K562 treated with DMSO at 1 percent for 24 hours (cell line): ENCODE measurements around the gene TMEM237. TPM values are rescaled to one million over a fixed set of nuclear protein-coding genes. Genes with fewer than 3 reads are reported as not detected.

Experiments
- total RNA-seq: library from RNA; unstranded; fragments of 300-600 nt; gene quantifications from 2 replicates; pipeline ENCODE4 v1.2.3, GENCODE V29; 2022; ENCODE audit warnings: low read depth; ENCODE audit not compliant: insufficient read depth

TMEM237 gene, protein sequence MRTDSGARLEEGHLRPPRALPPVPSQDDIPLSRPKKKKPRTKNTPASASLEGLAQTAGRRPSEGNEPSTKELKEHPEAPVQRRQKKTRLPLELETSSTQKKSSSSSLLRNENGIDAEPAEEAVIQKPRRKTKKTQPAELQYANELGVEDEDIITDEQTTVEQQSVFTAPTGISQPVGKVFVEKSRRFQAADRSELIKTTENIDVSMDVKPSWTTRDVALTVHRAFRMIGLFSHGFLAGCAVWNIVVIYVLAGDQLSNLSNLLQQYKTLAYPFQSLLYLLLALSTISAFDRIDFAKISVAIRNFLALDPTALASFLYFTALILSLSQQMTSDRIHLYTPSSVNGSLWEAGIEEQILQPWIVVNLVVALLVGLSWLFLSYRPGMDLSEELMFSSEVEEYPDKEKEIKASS
- 7.2 and 9.0 TPM in 2 replicates for total RNA-seq

GRCh38 chr2:201643216-201643890 is at the start of gene TMEM237:
Gene TMEM237 (minus strand): TSS chr2:201643503. CDS start chr2:201643400, 103 bp downstream.

Other genes starting within 250 kb of the TMEM237 start
- gene TRAK2, start 192.0 kb downstream of the TMEM237 start, total RNA-seq = 11.2 and 12.3 TPM in 2 replicates
- gene STRADB, start 191.8 kb downstream of the TMEM237 start, total RNA-seq = 17.0 and 23.0 TPM in 2 replicates
- gene MPP4, start 55.1 kb upstream of the TMEM237 start, total RNA-seq = not detected in 2 replicates
- 9.2 and 10.9 TPM in 2 replicates for gene ALS2, start 137.4 kb upstream of the TMEM237 start, total RNA-seq
- not detected in 2 replicates for gene CDK15, start 163.0 kb upstream of the TMEM237 start, total RNA-seq